Adrenal gland (tissue), 19 donors: Measurements from ENCODE around the gene ZNF20. TPM values are rescaled to one million over a fixed set of nuclear protein-coding genes. Genes with fewer than 3 reads are reported as not detected.

Source experiments
- DNase-seq, 7 donors: peaks; one replicate each; pipeline ENCODE4 v3.0.0-alpha.2; 2019 to 2020
- H3K27ac ChIP-seq, 5 donors: fragments of 200-600 bp; sonication (generic) in 4 of 5; 1 replicate in 3 of 5; 2 replicates in 2 of 5; pipeline versions ENCODE4 v1.5.1 to v1.8.0; 2016 to 2020; ENCODE audit warnings: mild to moderate bottlenecking in 1 of 5
- H3K27me3 ChIP-seq: fragments of 200-600 bp; 2 replicates; pipeline ENCODE4 v1.8.0; 2021
- H3K36me3 ChIP-seq, 2 donors: fragments of 200-600 bp; replicated peaks in 1 of 2; 1 replicate in 1 of 2; 2 replicates in 1 of 2; pipeline versions ENCODE4 v1.5.1 to v1.8.0; 2018 to 2022
- H3K4me1 ChIP-seq, 2 donors: fragments of 200-600 bp; replicated peaks in 1 of 2; 1 replicate in 1 of 2; 2 replicates in 1 of 2; pipeline versions ENCODE4 v1.5.1 to v1.8.0; 2018 to 2021
- H3K4me3 ChIP-seq, 4 donors: fragments of 200-600 bp; sonication (generic) in 3 of 4; one replicate each; pipeline ENCODE4 v1.5.1; 2016 to 2018
- H3K9me3 ChIP-seq, 3 donors: fragments of 200-600 bp; sonication (generic) in 1 of 3; replicated peaks in 1 of 3; 1 replicate in 2 of 3; 2 replicates in 1 of 3; pipeline versions ENCODE4 v1.5.1 to v1.8.0; 2016 to 2021
- POLR2A ChIP-seq, 2 donors: fragments of 450-650 bp; IDR thresholded peaks; one replicate each; pipeline ENCODE4 v1.6.1; 2017; ENCODE audit warnings: antibody characterized with exemption in 2 of 2, mild to moderate bottlenecking in 2 of 2, moderate library complexity in 1 of 2
- WGBS, 4 donors: extraction: QIAGEN DNeasy Blood & Tissue Kit in 2 of 4; methylation state at CpG; one replicate each; pipeline versions ENCODE4 v1.1.5 to v1.1.7; 2013 to 2017; 5-methylcytosine and 5-hydroxymethylcytosine counted together
- intact Hi-C, 2 donors: fragments of 100-400 bp; cut with DNase I; formaldehyde crosslinking; loops; one replicate each; pipeline versions ENCODE4 v1.14.1 to v1.15.0; 2022 to 2023
- long read RNA-seq, 10 donors: library from polyadenylated mRNA in 3 of 10; unstranded in 2 of 10; stranded (forward) in 1 of 10; transcript quantifications; one replicate each; pipeline ENCODE4 v2.0.0 and lab custom pipeline, GENCODE V29; 2021 to 2026
- polyA plus RNA-seq, 3 donors: library from polyadenylated mRNA; stranded (reverse); fragments of 200-250 nt in 2 of 3; fragments of 350-450 nt in 1 of 3; fragmentation: Illumina TruSeq in 1 of 3; extraction: RNeasy Lipid Tissue Mini Kit (QIAGEN cat#74804) in 1 of 3; gene quantifications; one replicate each; pipeline ENCODE4 v1.2.3, GENCODE V29; 2013 to 2014
- total RNA-seq, 9 donors: library from RNA; depleted of rRNA in 4 of 9; stranded (reverse); fragments of >200 nt in 4 of 9; fragments of 120-200 nt in 1 of 9; fragmentation: NEBNext Ultra II Directional in 1 of 9; extraction: Animal tissue kit (Norgen Biotek cat#: 25700) in 1 of 9; gene quantifications; one replicate each; pipeline versions ENCODE4 v1.1.0 to v1.2.4, GENCODE V29; 2013 to 2023
- TF ChIP-seq, protein P1 (sequence below), 6 experiments: fragments of 450-650 bp in 4 of 6; fragments of 200-600 bp in 2 of 6; sonication (generic) in 1 of 6; IDR thresholded peaks; 1 replicate in 5 of 6; 2 replicates in 1 of 6; pipeline versions ENCODE4 v1.5.1 to v1.8.0; 2016 to 2021; ENCODE audit warnings: antibody characterized with exemption in 6 of 6, mild to moderate bottlenecking in 2 of 6, moderate library complexity in 1 of 6
- donor health status: healthy with polysubstance abuse.
- donor health status: Bipolar disorder and iron deficiency.
- donor health status: DM: yes; HTN: yes; CAD: no.
- donor health status: DM: no; HTN: no; CAD: no.
- donor health status: DM: no; HTN: no; CAD: no.
- donor health status: DM: yes; HTN: yes; CAD: no.

Gene ZNF20
- total RNA-seq (1 to 10 TPM; 1.2 to 8.8 (median 4.4) TPM), polyA plus RNA-seq (1 to 10 TPM; 3.6 to 3.9 (median 3.7) TPM)
- long read RNA-seq, donor 1 = 0 reads
- long read RNA-seq, donor 2 = 0 reads
- long read RNA-seq, donor 3, partial matches to known transcripts = 0 of 1 reads
- long read RNA-seq, donor 3, other reads (novel, unspliced or antisense) = 0 of 1 reads
- long read RNA-seq, donor 4, partial matches to known transcripts = 0 of 3 reads
- long read RNA-seq, donor 4, other reads (novel, unspliced or antisense) = 0 of 3 reads
- long read RNA-seq, donor 5, partial matches to known transcripts = 0 of 7 reads
- long read RNA-seq, donor 5, other reads (novel, unspliced or antisense) = 2 of 7 reads
- long read RNA-seq, donor 6, partial matches to known transcripts = 0 of 1 reads
- long read RNA-seq, donor 6, other reads (novel, unspliced or antisense) = 0 of 1 reads
- long read RNA-seq, donor 7 = 0 reads
- long read RNA-seq, donor 8, partial matches to known transcripts = 0 of 1 reads
- long read RNA-seq, donor 8, other reads (novel, unspliced or antisense) = 0 of 1 reads
- long read RNA-seq, donor 9 = 0 reads
- long read RNA-seq, donor 10 = 0 reads

- WGBS, 4 donors = 0 to 1% (median 0%) methylated on average over 4 to 49 of the region's 49 CpGs
- peak; percentile 96 to 98 (median 98) for DNase-seq
- Histone ChIP-seq H3K9me3 (no peaks in the 10 kb centered on the region), H3K4me1 (peaks cover 10 to 21% of the 10 kb centered on the region in 2 donors), H3K27me3 (no peaks in the 10 kb centered on the region), H3K36me3 (peaks cover 0 to 10% of the 10 kb centered on the region in 2 donors), H3K4me3 (peak within 1 kb of the TSS; percentile 9 to 87 (median 48)), H3K27ac (peak within 1 kb of the TSS in 4 of 5 donors; percentile 20 to 90 (median 76))
- intact Hi-C loops = loop anchor here (2.0 to 5.0 kb wide), 4 partner anchors 53 to 253 kb away; partner anchors contain the start of genes ZNF69 (in 1 of the 2) and ZNF844 (in 1 of the 2)
- TF ChIP-seq POLR2A (IDR thresholded peaks at IDR 0.05) = peak in 1 of 2 donors; percentile 55
- TF ChIP-seq, protein P1, sequence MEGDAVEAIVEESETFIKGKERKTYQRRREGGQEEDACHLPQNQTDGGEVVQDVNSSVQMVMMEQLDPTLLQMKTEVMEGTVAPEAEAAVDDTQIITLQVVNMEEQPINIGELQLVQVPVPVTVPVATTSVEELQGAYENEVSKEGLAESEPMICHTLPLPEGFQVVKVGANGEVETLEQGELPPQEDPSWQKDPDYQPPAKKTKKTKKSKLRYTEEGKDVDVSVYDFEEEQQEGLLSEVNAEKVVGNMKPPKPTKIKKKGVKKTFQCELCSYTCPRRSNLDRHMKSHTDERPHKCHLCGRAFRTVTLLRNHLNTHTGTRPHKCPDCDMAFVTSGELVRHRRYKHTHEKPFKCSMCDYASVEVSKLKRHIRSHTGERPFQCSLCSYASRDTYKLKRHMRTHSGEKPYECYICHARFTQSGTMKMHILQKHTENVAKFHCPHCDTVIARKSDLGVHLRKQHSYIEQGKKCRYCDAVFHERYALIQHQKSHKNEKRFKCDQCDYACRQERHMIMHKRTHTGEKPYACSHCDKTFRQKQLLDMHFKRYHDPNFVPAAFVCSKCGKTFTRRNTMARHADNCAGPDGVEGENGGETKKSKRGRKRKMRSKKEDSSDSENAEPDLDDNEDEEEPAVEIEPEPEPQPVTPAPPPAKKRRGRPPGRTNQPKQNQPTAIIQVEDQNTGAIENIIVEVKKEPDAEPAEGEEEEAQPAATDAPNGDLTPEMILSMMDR (IDR thresholded peaks at IDR 0.05) = no peak
Measured at GRCh38 chr19:12139885-12140544, at the start of gene ZNF20. Gene ZNF20 (minus strand): TSS chr19:12140350. CDS start chr19:12140182, 168 bp downstream.

- Histone ChIP-seq H3K27me3 (no peaks in the 10 kb centered on the region), H3K27ac (no peak overlapping the region), H3K4me3 (no peak overlapping the region), H3K36me3 (peaks cover 0 to 25% of the 10 kb centered on the region in 2 donors), H3K9me3 (peaks cover 0 to 59% (median 5%) of the 10 kb centered on the region in 3 donors), H3K4me1 (no peaks in the 10 kb centered on the region)
- intact Hi-C loops = no loop called here
- DNase-seq = no peak
- TF ChIP-seq, protein P1 (IDR thresholded peaks at IDR 0.05) = no peak
- TF ChIP-seq POLR2A (IDR thresholded peaks at IDR 0.05) = no peak
- WGBS, 4 donors = 95 to 98% (median 97%) methylated on average over 6 of the region's 6 CpGs
Measured at GRCh38 chr19:12187625-12188024, 47.5 kb upstream of the ZNF20 start.

- intact Hi-C loops = no loop called here
- WGBS, 4 donors = 94 to 98% (median 96%) methylated on average over 3 of the region's 3 CpGs
- no peaks in the 10 kb centered on the region for H3K36me3 ChIP-seq
- DNase-seq = no peak
- peaks cover 0 to 13% (median 0%) of the 10 kb centered on the region in 3 donors for H3K9me3 ChIP-seq
- no peak overlapping the region for H3K27ac ChIP-seq
- H3K4me1 ChIP-seq = no peaks in the 10 kb centered on the region
- no peak for TF ChIP-seq POLR2A (IDR thresholded peaks at IDR 0.05)
- TF ChIP-seq, protein P1 (IDR thresholded peaks at IDR 0.05) = no peak
- no peak overlapping the region for H3K4me3 ChIP-seq
- H3K27me3 ChIP-seq = no peaks in the 10 kb centered on the region
Measured at GRCh38 chr19:12180377-12180776, 40.2 kb upstream of the ZNF20 start.

DNA sequence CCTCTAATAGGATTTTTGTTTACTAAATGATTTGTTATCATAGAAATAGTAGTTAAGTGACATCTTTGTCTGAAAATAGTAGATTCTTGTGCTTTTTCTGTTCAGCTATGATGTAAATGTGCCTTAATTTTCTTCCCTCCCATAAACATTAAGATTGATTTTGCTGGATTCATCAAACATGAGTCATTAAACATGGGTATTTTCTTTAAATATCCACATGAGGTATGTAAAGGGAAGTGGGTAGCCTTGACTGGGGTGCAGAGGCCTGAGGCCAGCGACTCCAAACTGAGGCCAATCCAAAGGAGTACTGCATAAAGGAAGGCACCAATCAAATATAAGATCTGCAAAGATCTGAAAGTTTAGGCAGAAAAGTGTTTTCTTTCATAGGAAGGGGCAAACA, 26.5 kb upstream of the ZNF20 start:
- H3K36me3 ChIP-seq = peaks cover 0 to 15% of the 10 kb centered on the region in 2 donors
- DNase-seq = no peak
- no peaks in the 10 kb centered on the region for H3K9me3 ChIP-seq
- intact Hi-C loops = no loop called here
- TF ChIP-seq, protein P1 (IDR thresholded peaks at IDR 0.05) = no peak
- TF ChIP-seq POLR2A (IDR thresholded peaks at IDR 0.05) = no peak
- H3K4me1 ChIP-seq = peaks cover 13 to 32% of the 10 kb centered on the region in 2 donors
- 39 to 62% (median 46%) methylated on average over 1 of the region's 1 CpG for WGBS, 4 donors
- no peaks in the 10 kb centered on the region for H3K27me3 ChIP-seq
- H3K27ac ChIP-seq = peak overlapping the region in 1 of 5 donors; percentile 15
- no peak overlapping the region for H3K4me3 ChIP-seq
